ENCODE results near the gene SH3GL1.

SH3GL1 gene

DNA sequence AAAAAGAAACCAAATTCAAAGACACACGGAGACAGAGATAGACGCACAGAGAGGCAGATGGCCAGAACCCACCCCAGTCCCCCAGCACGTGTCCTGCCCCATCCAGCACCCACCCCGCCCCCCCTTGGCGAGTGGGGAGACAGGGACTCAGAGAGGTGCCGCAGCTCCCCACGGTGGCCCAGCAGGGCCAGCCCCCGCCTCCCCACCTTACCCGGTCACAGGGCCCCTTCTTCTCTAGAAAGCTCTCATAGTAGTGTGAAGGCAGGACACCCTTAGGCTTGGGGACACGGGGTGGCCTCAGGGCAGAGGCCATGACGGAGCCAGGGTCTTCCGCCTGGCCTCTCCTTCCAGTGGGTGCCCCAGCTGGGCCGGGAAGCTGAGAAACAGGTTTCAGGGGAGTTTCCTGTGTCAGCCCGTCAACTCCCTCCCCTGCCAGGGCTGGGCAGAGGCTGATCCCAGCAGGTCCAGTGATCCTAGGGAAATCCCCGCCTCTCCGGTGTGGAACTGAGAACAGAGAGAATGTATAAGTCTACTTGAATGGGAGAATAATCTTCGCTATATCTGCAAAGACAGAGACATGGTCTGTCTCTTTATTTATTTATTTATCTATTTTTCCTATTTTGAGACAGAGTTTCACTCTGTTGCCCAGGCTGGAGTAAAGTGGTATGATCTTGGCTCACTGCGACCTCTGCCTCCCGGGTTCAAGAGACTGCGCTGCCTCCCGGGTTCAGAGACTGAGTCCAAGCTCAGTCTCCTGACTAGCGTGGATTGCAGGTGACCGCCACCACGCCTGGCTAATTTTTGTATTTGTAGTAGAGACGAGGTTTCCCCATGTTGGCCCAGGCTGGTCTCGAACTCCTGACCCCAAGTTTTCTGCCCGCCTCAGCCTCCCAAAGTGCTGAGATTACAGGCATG lies 61.6 kb downstream of the SH3GL1 start, which contains the start of gene STAP2:
Gene STAP2 (minus strand): TSS at position 387 of the 915 bp plus-strand sequence. CDS start 74 bp downstream, at position 313.
- peak; percentile 27 for DNase-seq

DNA sequence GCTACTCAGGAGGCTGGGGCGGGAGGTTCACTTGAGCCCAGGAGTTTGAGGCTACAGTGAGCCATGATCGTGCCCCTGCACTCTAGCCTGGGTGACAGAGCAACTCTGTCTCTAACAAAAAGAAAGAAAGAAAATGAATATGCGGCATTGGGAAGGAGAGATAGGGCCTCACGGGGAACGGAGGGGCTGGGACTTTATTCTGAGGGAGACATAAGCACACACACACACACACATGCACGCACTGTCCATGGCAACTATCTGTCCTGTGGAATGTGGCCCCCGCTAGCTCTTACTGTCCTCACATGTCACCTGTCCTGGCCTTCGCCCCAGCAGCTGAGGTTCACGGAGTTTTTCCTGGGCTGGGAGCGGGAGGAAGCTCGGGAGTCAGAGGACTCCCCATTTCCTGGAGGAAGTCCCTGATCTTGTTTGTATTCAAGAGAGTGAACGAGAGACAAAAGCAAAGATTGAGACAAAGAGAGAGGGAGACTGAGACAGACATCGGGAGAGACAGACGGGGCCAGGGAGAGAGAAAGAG lies 62.4 kb downstream of the SH3GL1 start:
- DNase-seq = no peak

DNA sequence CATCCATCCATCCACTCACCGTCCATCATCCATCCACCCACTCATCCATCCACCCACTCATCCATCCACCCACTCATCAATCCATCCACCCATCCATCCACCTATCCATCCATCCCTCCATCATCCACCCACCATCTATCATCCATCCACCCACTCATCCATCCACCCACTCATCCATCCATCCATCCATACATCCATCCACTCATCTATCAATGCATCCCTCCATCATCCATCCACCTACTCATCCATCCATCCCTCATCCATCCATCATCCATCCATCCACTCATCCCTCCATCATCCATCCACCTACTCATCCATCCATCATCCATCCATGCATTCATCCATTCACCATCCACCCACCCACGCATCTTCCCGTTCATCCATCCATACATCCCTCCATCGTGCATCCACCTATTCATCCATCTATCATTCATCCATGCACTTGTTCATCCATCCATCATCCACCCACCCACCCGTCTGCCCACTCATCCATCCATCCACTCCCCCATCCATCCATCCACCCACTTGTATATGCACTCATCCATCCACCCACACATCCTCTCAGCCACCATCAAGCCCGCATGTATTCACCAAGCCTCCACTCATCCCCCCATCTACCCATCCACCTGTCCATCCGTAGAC lies 65.3 kb downstream of the SH3GL1 start:
- no peak for DNase-seq

DNA sequence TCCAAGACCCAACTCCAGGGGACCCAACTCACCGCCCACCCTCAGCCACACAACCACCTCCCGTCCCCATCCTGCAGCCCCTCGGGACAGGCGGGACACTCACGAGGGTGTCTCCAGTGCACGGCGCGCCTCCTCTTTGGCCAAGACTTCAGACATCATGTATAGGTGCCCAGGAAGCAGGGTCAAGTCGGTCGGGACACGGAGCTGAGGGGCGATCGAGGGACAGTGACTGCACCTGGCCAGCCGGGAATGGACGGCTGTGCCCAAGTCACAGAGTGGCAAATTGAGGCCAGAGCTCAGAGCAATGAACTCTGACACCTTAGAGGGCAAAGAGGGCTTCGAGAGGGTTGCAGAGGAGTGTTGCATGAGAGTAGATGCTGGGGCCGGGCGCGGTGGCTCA lies 70.5 kb downstream of the SH3GL1 start:
- DNase-seq = no peak

DNA sequence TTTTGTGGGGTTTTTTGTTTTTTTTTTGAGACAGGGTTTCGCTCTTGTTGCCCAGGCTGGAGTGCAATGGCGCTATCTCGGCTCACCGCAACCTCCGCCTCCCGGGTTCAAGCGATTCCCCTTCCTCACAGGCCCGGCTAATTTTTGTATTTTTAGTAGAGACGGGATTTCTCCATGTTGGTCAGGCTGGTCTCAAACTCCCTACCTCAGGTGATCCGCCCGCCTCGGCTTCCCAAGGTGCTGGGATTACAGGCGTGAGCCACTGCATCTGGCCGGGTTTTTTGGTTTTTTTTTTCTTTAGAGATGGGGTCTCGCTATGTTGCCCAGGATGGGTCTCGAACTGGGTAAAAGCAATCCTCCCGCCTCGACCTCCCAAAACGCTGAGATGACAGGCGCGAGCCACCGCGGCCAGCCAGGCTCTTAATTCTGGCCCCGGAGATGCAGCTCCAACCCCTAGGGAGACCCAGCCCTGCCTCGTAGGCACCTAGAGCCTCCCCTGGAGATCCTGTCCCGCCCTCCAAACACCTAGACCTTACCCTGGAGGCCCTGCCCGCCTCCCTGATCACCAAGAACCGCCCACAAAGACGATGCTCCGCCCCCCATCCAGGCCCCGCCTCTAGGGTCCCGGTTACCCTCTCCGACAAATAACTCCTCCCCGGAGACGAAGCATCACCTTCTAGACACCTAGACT lies 71.2 kb downstream of the SH3GL1 start:
- peak; percentile 39 for DNase-seq

DNA sequence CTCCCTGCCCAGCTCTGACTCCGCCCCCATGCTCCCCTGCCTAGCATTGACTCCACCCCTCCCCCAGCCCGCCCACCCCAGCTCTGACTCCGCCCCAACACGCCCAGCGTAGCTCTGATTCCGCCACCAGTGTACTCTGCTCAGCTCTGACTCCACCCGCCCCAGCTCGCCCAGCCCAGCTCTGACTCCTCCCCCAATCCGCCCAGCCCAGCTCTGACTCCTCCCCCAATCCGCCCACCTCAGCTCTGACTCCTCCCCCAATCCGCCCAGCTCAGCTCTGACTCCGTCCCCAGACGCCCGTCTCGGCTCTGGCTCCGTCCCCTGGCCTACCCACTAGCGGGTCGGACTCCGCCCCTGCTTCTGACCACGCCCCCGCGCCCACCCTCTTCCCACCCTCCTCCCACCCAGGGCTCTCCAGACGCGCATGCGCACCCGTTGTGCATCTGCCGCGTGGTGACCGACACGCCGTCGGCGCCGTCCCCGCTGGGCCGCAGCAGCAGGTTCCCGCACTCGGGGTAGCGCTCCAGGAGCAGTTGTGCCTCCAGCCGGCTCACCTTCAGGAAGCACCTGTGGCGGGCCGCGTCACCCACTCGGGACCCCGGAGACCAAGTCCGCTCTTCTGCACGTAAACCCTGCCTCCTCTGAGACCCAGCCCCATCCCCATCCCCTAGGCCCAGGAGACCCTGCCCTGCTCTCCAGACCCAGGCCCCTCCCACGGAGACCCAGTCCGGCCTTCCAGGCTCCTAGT lies 71.9 kb downstream of the SH3GL1 start:
- DNase-seq = peak; percentile 96

DNA sequence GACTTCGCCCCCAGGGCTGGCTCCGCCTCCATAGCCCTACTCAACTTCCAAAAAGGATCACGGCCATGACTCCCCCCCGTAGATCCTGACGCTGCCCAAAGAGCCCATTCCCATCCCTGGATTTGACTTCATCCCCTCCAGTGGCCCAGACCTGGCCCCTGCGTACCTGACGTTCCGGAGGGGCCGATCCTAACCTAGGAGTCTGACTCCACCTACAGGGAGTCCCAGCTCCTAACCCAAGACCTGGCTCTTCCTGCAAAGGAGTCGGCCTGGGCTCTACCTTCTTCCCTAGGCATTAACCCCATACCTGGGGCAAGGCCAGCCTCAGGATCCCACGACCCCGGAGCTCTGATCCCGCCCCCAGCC lies 72.5 kb downstream of the SH3GL1 start:
- DNase-seq = no peak

DNA sequence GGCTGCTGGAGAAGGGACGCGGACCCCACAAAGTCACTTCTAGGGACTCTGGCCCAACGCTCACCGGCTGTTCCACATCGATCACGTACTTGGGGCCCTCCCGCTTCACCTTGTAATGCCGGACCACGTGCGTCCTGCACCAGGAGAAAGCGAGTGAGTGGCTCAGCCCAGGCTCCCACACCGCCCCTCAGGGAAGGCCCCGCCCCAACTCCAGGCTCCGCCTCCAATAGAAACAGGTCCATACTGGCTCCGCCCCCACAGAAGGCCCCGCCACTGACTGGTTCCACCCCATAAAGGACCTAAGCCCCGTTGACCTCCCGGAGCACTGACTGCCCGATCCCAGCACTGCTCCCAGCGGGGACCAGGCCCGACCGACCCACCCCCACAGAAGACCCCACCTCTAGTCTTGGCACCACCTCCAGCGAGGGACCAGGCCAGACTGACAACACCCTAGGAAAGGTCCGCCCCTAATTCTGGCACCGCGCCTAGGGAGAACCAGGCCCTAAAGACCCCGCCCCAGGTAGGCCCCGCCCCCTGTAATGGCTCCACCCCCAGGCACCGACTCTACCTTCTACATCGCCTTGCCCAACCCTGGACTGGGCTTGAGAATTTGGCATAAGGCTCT lies 73.0 kb downstream of the SH3GL1 start:
- DNase-seq = peak; percentile 78

DNA sequence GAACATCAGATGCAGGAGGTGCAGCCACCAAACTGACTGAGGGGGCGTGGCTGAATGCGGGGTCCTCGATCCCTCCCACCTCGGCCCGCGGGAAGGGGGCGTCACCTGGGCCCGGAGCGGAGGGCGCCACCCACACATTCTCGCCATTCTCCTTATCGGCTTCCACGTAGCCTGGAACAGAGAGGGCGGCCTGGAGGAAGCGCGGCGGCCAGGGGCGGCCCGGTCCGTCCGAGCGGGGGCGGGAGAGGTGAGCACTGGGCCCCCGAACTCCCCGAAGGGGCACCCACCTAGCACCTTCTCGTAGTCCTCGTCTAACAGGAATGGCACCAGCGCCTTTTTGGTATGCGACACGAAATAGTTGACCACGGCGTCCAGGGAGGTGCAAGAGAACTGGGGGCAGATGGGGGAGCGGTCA lies 73.5 kb downstream of the SH3GL1 start:
- peak; percentile 35 for DNase-seq

DNA sequence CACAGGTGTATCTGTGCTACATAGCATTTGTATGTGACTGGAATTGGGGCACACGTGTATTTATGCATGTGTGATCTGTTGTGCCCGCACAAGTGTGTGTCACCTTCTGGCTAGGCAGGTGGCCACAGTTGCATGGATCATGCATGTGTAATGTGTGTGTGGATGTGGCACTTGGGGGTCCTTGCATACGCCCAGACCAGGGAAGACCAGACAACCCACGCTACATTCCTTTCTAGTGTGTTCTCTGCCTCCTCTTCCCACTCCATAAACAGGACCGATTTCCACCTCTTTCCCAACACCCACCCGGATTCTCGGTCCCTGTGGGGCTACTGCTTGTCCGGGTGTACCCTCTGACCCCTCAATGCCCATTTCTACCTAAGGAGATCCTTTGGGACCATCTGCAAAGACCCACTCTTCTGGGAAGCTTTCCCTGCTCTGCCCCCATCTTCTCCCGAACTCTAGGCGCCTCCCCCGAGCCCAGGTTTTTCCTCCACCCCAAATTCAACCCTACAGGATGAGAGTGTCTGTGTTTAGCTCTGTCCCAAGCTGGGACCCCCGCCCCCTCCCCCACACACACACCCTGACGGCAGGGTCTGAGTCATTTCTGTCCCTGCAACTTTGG lies 74.0 kb downstream of the SH3GL1 start:
- no peak for DNase-seq

DNA sequence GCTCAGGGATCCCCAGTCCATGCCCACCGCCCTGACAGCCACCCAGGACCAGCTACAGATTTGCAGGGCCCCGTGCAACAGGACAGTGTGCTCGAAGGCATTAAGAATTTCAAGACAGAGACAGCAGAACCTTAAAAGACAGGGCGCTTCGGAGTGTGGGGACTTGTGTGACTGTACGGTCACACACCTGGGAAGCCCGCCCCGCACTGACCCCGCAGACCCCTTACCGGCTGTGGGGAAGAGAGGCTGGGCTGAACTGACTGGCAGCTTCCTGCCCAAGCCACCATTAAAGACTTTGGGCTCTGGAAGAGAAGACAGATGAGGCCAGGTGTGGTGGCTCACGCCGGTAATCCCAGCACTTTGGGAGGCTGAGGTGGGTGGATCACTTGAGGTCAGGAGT lies 76.1 kb downstream of the SH3GL1 start:
- DNase-seq = no peak

DNA sequence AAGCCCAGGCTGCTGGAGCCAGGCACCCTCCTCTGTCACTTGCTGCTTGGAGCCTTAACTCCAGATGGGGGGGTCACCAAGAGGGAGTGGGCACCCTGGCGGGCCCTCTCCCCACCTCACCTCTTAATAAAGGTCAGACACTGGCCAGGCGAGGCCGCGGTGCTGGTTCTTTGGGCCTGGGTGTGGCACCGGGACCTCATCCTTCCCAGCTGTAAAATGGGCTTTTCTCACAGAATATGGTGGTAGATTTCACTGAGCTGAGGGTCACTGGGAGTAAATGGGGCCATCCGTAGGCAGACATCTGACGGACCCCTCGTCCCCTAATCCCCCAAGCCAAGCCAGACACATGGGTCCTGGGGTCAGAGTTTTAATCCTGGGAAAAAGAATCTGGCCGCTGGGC lies 76.7 kb downstream of the SH3GL1 start:
- no peak for DNase-seq

DNA sequence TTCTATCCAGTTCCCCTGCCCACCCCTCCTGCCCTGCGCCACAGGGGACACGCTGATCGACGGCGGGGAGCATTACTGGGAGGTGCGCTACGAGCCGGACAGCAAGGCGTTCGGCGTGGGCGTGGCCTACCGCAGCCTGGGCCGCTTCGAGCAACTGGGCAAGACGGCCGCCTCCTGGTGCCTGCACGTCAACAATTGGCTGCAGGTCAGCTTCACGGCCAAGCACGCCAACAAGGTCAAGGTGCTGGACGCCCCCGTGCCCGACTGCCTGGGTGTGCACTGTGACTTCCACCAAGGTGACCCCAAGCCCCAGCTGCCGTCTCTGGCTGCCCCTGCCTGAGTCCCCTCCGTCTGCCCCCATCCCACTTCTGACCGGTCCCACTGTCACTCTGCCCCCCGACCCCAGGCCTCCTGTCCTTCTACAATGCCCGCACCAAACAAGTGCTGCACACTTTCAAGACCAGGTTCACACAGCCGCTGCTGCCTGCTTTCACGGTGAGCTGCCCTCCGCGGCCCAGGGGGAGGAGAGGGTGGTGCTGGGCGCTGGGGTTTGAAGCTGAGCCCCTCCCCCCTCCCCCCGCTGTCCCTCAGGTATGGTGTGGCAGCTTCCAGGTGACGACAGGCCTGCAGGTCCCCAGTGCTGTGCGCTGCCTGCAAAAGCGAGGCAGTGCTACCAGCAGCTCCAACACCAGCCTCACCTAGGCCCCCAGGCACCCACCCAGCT lies 77.2 kb downstream of the SH3GL1 start:
- DNase-seq = no peak

DNA sequence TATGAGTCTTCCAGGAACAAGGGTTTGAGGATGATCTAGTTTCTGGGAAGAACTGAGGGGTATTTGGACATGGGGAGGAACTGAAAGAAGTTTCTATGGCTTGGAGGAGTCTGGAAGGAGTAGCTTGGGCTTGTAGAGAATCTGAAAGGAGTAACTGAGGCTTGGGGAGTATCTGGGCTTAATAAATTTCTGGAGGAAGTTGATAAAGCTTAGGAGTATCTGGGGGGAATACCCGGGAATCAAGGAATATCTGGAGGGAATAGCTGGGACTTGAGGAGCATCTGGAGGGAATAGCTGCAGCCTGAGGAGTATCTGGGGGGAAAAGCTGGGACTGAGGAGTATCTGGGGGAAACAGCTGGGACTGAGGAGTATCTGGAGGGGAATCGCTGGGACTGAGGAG lies 79.9 kb downstream of the SH3GL1 start:
- no peak for DNase-seq

DNA sequence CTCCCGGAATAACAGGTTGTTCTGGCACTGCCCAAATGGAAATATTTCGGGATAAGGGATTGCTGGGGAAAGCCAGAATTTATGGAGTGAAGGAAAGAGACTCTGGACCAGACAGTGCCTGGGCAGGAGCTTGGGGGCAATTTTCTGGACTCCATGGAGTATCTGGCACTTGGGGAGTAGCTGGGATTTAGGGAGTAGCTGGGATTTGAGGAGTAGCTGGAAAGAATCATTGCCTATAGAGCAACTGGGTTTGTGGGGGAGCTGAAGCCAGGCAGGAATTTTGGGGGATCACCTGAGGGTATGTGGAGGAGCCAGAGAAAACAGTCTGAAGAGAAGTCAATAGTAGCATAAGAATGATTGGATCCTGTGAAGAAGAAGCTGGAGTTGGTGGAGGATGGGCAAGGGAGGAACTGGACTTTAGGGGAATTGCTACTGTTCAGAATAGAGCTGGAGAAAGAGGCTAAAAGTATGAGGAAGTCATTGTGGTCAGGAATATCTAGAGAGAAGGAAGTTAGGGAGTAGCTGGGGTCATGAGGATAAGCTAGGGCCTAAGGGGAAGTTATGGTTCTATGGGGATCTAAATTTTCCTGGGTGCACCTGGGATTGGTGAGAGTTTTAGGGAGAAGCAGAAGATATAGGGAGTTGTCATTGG lies 81.2 kb downstream of the SH3GL1 start:
- DNase-seq = no peak

DNA sequence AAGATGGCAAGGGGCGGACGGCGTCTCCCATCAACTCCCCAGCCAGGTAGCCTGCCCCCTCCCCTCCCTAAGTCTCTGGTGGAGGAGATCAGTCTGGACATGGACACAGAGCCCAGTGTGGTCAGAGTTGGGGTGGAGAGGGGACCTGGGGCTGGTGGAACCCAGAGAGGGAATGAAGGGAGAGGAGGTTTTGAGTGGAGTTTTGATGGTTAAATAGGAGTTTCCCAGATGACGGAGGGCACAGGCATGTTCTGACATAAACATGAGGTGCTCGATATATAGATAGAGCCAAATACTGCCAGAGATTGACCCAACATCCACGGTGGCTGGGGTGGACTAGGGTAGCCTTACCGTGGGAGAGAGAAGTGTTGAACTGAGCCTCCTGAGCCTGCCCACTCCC lies 81.9 kb downstream of the SH3GL1 start:
- DNase-seq = no peak

DNA sequence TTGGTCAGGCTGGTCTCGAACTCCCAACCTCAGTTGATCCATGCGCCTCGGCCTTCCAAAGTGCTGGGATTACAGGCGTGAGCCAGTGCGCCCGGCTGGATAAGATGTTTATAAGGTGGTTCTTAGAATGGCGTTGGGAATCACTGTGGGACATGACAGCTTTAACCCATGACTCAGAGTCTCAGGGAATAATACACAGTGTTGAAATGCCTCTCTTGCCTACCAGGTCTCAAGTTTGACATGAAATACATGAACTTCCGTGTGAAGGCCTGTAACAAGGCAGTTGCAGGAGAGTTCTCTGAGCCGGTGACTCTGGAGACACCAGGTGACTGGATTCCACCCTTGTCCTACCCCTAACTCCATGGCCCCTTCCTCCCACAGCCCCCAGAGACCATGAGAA lies 83.4 kb downstream of the SH3GL1 start:
- DNase-seq = no peak

DNA sequence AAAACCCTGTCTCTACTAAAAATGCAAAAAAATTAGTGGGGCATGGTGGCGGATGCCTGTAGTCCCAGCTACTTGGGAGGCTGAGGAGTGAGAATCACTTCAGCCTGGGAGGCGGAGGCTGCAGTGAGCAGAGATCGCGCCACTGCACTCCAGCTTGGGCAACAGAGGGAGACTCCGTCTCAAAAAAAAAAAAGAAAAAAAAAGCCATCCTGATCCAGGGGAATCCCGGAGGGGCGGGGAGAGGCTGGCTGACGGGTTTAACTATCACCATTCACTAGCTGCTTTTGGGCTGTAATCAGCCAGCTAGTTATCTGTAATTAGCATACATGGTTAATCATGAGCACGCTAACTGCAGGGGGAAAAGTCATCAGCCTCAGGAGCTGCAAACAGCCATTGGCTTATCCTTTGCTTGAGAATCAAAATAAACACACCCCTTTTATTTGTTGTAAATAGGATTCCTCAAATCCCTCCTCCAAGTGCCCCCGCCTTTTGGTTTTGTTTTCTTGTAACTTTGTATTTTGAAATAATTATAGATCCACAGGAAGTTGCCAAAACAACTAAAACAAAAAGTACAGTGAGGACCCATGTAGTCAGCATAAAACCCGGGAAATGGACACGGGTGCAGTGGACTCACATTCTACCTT lies 86.4 kb downstream of the SH3GL1 start:
- no peak for DNase-seq
